ENCODE measurements around the gene LRR1. TPM values are rescaled to one million over a fixed set of nuclear protein-coding genes. Genes with fewer than 3 reads are reported as not detected.

LRR1 gene
- total and polyA plus RNA-seq, 9 of the 15 experiments (the other 6 are each of a cell fraction or from before 2014, with no cell fraction given) = 26.5 to 58.1 (median 31.8) TPM

DNA sequence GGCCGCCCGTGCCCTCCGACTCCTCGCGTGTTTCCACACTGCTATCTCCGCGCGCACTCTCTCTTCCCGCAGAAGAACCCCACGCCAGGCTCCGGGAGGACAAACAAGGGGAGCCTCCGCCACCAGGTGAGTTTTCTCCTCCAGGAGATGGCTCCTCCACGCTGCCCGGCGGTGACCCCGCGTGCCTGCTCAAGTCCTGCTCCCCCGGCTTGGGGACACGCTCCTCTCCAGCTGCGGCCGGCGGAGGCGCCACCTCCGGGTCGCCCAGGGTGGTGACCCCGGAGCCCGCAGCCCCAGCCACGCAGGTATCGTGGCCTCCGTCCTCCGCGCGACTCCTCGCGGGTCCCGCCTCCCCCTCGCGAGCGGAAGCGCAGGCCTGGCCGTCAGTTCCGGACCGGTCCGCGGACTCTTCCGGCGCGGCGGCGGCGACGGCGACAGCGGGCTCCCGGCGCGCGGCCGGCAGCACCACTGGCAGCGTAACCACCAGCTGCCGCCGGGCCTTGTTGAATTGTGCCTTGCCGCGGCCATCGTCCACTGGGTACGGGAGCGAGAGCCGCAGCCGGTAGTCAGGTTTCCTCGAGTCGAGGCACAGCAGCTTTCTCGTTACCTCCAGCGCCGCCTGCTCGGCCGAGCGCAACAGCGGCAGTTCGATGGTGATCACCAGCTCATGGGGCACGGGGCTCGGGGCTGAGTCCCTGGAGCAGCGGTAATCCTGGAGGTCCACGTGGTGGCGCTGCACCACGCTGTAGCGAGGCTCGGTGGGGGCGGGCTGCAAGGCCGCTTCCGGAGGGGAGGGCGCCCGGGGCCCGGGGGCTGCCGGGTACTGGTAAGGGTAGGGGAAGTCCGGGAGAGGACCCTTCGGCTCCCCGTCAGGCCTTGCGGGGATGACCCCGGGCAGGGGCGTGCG lies 35.2 kb downstream of the LRR1 start (continued):
- TF ChIP-seq ZNF766 (CRISPR knock-in tag; conservative IDR thresholded peaks at IDR 0.05) (0 out of 2 replicates have a peak, but pooled peaks have one; percentile 19), EWSR1 (IDR thresholded peaks at IDR 0.05; ENCODE audit: borderline replicate concordance, low read depth, partially characterized antibody) (no peak), OTX1 (CRISPR knock-in tag; IDR thresholded peaks at IDR 0.05) (no peak), HMGN3 (IDR thresholded peaks at IDR 0.05; ENCODE audit: borderline replicate concordance, extremely low read depth, insufficient read length, low read depth, low read length) (peak; percentile 61), ZNF263 (CRISPR knock-in tag; IDR thresholded peaks at IDR 0.05; ENCODE audit: borderline replicate concordance) (peak; percentile 72), EP300 (IDR thresholded peaks at IDR 0.05; ENCODE audit: low read length) (no peak), GABPB1 (CRISPR knock-in tag; IDR thresholded peaks at IDR 0.05) (peak; percentile 84), CBX1 (IDR thresholded peaks at IDR 0.05; ENCODE audit: low read depth) (no peak), MTA3 (IDR thresholded peaks at IDR 0.05; ENCODE audit: borderline replicate concordance) (peak; percentile 58), TRIM28 (IDR thresholded peaks at IDR 0.05) (no peak), ELF1 (tag; IDR thresholded peaks at IDR 0.05) (peak; percentile 82), SMAD2 (IDR thresholded peaks at IDR 0.05; ENCODE audit: low read depth, low read length) (no peak)
- TF ChIP-seq, protein P1, sequence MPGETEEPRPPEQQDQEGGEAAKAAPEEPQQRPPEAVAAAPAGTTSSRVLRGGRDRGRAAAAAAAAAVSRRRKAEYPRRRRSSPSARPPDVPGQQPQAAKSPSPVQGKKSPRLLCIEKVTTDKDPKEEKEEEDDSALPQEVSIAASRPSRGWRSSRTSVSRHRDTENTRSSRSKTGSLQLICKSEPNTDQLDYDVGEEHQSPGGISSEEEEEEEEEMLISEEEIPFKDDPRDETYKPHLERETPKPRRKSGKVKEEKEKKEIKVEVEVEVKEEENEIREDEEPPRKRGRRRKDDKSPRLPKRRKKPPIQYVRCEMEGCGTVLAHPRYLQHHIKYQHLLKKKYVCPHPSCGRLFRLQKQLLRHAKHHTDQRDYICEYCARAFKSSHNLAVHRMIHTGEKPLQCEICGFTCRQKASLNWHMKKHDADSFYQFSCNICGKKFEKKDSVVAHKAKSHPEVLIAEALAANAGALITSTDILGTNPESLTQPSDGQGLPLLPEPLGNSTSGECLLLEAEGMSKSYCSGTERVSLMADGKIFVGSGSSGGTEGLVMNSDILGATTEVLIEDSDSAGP (CRISPR knock-in tag; IDR thresholded peaks at IDR 0.05) = no peak
- TF ChIP-seq, protein P2, sequence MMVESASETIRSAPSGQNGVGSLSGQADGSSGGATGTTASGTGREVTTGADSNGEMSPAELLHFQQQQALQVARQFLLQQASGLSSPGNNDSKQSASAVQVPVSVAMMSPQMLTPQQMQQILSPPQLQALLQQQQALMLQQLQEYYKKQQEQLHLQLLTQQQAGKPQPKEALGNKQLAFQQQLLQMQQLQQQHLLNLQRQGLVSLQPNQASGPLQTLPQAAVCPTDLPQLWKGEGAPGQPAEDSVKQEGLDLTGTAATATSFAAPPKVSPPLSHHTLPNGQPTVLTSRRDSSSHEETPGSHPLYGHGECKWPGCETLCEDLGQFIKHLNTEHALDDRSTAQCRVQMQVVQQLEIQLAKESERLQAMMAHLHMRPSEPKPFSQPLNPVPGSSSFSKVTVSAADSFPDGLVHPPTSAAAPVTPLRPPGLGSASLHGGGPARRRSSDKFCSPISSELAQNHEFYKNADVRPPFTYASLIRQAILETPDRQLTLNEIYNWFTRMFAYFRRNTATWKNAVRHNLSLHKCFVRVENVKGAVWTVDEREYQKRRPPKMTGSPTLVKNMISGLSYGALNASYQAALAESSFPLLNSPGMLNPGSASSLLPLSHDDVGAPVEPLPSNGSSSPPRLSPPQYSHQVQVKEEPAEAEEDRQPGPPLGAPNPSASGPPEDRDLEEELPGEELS (CRISPR knock-in tag; IDR thresholded peaks at IDR 0.05; ENCODE audit: borderline replicate concordance) = peak; percentile 92; the same call in 1 of the 2 replicates
- TF ChIP-seq, protein P3, sequence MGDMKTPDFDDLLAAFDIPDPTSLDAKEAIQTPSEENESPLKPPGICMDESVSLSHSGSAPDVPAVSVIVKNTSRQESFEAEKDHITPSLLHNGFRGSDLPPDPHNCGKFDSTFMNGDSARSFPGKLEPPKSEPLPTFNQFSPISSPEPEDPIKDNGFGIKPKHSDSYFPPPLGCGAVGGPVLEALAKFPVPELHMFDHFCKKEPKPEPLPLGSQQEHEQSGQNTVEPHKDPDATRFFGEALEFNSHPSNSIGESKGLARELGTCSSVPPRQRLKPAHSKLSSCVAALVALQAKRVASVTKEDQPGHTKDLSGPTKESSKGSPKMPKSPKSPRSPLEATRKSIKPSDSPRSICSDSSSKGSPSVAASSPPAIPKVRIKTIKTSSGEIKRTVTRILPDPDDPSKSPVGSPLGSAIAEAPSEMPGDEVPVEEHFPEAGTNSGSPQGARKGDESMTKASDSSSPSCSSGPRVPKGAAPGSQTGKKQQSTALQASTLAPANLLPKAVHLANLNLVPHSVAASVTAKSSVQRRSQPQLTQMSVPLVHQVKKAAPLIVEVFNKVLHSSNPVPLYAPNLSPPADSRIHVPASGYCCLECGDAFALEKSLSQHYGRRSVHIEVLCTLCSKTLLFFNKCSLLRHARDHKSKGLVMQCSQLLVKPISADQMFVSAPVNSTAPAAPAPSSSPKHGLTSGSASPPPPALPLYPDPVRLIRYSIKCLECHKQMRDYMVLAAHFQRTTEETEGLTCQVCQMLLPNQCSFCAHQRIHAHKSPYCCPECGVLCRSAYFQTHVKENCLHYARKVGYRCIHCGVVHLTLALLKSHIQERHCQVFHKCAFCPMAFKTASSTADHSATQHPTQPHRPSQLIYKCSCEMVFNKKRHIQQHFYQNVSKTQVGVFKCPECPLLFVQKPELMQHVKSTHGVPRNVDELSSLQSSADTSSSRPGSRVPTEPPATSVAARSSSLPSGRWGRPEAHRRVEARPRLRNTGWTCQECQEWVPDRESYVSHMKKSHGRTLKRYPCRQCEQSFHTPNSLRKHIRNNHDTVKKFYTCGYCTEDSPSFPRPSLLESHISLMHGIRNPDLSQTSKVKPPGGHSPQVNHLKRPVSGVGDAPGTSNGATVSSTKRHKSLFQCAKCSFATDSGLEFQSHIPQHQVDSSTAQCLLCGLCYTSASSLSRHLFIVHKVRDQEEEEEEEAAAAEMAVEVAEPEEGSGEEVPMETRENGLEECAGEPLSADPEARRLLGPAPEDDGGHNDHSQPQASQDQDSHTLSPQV (IDR thresholded peaks at IDR 0.05) = peak; percentile 45; the same call in 1 of the 2 replicates
- TF ChIP-seq, protein P4, sequence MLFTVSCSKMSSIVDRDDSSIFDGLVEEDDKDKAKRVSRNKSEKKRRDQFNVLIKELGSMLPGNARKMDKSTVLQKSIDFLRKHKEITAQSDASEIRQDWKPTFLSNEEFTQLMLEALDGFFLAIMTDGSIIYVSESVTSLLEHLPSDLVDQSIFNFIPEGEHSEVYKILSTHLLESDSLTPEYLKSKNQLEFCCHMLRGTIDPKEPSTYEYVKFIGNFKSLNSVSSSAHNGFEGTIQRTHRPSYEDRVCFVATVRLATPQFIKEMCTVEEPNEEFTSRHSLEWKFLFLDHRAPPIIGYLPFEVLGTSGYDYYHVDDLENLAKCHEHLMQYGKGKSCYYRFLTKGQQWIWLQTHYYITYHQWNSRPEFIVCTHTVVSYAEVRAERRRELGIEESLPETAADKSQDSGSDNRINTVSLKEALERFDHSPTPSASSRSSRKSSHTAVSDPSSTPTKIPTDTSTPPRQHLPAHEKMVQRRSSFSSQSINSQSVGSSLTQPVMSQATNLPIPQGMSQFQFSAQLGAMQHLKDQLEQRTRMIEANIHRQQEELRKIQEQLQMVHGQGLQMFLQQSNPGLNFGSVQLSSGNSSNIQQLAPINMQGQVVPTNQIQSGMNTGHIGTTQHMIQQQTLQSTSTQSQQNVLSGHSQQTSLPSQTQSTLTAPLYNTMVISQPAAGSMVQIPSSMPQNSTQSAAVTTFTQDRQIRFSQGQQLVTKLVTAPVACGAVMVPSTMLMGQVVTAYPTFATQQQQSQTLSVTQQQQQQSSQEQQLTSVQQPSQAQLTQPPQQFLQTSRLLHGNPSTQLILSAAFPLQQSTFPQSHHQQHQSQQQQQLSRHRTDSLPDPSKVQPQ (CRISPR knock-in tag; IDR thresholded peaks at IDR 0.05; ENCODE audit: borderline replicate concordance) = no peak

All from K562 (cell line).